NK-92 (cell line): ENCODE measurements around the gene PTRHD1.
"Not testable (repeated sequence)": the region's sequence is repeated elsewhere in the genome, so short reads cannot be mapped to it uniquely, and the experiment has no call there.

Experiments
- DNase-seq: peaks from one replicate; lab custom pipeline; 2025; ENCODE audit not compliant: unreplicated experiment; lab: John Stamatoyannopoulos, UW

PTRHD1 gene

DNA sequence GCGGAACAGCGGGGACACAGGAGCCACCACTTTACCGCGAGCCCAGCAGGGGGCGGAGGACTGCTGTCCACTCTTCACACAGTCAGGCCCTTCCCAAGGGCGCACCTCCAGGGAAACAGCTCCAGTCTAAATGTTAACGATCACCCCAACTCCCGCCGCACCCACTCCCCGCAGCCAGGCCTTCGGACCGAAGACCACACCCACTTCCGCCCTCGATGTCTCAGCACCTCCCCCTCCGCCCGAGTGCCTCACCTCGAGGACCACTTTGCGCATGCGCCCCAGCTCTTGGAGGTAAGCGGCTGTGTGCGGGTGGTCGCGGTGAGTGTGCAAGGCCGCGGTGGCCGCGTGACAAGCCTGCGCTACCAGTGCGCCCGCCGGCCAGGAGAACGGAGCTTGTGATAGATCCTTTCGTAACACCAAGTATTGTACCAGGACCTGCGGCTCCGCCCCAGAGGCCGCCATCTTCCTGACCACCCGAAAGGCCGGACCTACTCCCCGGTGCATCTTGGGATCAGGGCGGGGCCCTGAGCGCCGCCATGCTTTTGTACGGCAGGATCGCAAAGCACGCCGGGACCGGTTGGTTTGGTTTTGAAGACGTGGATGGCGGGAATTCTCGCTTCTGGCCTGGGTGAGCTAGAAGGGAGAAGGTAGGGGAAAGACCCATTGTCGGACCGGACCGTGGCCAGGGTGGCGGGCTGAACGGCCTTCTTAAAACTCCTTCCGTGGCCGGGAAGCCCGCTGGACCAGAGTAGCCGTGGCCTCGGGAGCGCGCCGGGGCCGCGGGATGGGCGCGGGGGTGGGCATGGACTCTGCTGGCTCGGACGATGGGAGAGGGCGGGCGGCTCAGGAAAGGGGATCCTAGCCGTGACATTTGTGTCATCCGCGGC, at the start of gene PTRHD1, which contains the start of gene CENPO:
TSS of gene PTRHD1 (minus strand) at position 518 of the 887 bp plus-strand sequence. CDS start at position 504, 14 bp downstream.
TSS of gene CENPO (plus strand) at position 552 of the 887 bp plus-strand sequence. CDS start 495 bp downstream, outside the sequence.
- peak; percentile 64 for DNase-seq

DNA sequence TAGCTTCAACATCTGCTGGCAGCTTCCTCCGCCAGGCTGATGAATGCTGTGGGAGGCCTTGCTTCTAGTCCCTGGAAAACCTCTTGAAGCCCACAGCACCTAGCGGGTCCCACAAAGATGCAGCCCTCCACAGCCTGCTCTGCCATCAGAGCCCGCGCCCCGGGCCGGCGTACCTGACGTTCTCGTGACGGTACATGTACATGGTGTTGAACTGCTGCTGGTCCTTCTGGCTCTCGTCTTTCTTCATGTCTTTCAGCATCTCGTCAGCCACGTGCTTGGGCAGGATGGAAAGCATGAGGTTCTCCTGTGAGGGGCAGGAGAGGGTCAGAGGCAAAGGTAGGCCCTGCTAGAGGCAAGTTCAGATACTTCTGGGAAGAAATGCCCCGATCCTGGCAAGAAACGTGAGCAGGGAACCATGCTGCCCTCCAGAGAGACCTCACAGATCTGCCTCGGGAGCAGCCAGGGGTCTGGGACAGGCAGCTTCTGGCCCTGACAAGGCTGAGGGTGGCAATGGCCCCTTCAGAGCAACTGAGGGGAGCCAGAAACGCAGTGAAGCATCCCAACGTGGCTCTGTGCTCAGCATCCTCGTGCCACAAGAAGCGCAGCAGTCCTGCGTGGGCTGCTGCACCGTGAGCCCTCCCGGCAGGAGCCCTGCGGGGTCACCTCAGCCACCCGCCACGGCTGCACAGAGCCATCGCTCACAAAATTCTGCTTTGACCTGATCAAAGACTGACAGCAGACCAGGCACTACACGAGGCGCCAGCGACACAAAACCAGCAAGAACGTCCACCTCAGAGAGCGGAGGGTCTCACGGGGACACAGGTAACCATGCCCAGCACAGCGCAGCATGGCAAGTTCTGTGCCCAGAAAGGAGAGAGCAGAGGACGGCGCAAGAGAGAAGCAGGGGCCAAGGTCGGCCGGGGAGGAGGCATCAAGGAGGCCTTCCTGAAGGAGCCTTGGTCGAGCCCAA, 49.2 kb upstream of the PTRHD1 start:
- DNase-seq = no peak

DNA sequence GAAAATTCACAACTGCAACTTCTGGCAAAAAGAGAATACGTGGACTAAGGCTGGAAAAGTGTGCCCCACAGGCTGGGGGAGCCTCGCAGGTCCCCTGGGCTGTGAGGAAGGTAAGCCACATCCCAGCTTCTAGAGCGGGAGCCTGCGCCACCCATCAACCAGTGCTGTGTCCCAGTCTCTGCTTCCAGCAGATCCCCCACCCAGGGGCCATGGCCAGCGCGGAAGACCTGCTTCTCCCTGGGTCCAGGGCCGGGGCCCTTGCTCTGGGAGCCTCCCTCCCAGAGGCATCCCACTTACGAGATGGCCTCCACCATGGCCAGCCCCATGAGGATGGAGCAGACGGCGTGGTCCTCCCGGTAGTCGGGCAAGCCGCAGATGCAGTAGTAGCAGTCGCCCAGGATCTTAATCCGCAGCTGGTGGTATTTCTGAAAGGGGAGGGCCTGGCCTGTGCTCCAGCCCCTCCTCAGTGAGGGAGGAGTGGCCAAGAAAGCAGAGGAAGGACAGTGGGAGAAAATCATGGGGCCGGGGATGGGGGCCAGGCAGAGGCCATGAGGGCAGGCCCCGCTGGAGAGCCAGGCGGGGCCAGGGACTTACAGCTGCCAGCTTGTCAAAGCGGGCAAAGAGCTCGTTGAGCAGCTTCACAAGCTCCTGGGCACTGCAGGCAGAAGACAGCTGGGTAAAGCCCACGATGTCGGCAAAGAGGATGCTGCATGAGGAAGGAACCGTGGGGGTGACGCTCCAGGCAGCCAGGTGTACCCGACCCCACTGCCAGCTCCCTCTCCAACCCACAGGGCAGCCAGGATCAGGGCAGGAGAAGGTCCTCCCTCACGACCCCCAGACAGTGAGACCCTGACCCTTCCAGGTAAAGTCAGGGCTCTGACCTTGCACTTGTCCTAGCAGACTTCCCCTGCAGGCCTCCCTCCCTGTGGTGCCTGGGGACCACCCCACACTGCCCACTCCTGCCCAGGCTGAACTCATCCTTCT, 48.1 kb upstream of the PTRHD1 start:
- no peak for DNase-seq

DNA sequence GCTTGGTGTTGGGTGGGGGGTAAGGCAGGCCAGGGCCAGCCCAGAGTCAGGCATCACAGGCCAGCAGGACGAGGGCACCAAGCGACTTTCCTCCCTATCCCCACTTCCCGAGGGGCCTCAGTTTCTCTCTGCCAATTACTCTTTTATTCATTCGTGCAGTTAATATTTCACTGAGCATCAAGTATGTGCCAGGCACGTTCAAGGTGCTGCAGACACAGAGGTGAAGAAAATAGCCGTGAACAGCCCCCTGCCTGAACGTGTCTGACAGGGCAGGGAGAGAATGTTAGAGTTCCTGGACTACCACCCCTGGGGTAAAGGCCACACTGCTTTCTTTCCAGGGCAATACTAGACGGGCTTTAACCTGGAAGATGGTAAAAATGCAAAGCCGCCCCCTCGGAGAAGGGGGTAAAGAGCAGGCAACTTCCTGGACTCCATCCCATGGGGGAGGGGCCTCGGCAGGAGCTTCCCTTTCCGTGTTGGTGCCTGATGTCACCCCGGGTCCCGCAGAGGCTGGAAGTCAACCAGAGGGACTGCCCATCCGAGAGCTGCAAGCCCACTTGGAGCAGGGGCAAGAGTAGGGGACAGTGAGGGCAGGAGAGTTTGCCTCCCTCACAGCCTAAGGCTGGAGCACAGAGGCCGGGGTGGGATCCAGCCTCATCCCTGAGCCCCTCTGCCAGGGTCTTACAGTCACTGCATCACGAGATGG, 47.1 kb upstream of the PTRHD1 start:
- DNase-seq = no peak

GRCh38 chr2:24839729-24840128, 46.5 kb upstream of the PTRHD1 start:
- no peak for DNase-seq

DNA sequence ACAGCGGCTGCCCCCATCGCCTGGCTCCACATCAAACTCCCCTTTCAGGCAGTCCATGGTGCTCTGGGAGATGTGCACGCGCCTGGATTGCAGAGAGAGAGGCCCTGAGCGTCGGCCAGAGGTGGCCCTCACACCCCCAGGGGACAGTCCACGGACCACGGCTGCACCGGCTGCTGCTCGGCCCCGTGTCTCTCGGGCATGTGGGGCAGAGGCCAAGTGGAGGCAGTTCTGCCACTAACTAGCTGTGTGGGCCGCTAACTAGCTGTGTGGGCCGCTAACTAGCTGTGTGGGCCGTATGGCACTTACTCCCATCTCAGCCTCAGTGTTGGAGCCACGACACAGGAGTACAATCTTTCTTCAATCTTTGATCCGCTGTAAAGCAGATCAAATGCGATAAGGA, 45.4 kb upstream of the PTRHD1 start:
- no peak for DNase-seq

GRCh38 chr2:24837996-24838513, 44.9 kb upstream of the PTRHD1 start:
- no peak for DNase-seq

GRCh38 chr2:24836706-24837105, 43.5 kb upstream of the PTRHD1 start:
- DNase-seq = no peak

GRCh38 chr2:24836206-24836605, 43.0 kb upstream of the PTRHD1 start:
- no peak for DNase-seq

DNA sequence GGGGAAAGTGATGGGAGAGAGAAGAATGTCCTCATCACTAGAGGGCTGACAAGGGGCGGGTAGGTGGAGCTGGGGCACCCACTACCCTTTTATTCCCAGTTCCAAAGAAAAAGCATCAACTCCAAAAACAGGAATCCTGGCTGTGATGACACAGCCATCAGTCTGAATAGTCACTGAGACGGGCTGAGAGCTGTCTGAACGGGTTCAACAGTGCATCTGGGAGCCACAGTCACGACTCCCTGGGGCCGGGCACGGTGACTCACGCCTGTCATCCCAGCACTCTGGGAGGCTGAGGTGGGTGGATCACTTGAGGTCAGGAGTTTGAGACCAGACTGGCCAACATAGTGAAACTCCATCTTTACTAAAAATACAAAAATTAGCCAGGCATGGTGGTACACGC, 42.2 kb upstream of the PTRHD1 start:
- DNase-seq = not testable (repeated sequence)

GRCh38 chr2:24834733-24835395, 41.7 kb upstream of the PTRHD1 start:
- DNase-seq = no peak

DNA sequence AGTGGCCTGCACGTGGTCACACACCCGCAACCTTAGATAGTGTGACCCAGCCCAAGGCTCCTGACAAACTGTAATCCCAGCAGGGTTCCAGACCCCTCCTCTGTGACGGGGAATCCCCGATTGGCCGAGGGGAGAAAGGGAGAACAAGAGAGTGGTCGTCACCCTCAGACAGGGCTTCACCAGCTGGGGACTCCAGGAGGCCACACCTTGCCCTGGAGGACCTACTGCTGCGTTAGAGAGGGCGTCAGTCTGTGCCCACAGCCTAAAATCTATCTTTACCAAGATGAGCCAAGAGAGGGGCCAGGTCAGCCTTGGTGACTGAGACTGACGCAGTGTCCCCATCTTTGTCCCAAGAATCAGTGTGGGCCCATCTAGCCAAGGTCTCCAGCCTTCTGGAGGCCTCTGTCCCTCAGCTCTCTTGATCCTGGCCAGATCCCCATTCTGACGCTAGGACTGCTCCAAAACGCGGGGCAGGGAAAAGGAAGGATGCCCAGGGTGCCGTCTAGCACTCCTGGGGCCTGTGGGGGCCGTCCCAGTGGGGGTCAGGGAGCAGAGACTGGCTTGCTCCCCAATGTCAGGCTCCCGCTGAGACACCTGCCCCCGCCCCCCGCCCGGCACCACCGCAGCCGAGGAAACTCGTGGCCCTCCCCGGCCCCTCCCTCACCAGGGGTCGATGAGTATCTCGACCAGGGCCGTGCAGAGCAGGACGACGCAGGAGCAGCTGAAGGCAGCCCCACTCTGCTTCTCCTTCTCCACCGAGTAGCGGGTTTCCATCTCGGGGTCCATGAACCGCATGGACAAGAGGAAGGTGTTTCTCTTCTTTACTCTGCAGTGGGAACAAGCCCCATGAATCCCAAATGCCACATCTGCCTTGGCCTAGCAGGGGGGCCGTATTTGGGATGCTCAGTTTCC, 40.9 kb upstream of the PTRHD1 start:
- DNase-seq = no peak

DNA sequence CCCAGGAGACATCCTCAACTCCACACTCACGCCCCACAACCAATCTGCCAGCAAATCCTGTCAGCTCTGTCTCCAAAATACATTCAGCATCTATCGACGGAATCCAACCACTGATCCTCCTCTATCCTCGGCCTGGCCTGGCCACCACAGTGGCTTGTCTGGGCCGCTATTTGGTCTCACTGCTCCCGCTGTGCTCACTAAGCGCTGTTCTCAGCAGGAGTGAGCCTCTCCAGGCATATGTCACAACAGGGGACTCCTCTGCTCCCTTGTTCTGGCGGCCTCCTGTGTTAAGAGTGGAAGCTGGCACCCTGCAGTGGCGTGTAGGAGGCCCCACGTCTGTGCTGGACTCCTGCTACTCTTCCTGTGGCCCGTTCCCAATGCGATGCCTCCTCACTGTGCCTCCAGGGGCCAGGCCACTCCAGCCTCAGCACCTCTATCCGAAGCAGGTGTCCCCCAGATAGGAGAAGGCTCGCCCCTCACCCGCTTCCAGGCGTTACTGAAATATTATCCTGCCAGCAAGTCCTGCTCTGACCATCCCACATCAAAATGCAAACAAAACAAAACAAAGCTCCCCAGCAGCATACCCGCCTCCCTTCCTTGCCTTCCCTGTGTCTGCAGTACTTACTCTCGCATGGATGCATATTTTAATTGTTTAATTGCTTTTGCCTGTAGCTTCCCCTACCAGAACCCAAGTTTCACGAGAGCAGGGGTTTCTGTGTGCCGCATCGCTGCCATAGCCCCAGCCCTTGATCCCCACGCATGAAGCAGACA, 39.9 kb upstream of the PTRHD1 start:
- DNase-seq = no peak

DNA sequence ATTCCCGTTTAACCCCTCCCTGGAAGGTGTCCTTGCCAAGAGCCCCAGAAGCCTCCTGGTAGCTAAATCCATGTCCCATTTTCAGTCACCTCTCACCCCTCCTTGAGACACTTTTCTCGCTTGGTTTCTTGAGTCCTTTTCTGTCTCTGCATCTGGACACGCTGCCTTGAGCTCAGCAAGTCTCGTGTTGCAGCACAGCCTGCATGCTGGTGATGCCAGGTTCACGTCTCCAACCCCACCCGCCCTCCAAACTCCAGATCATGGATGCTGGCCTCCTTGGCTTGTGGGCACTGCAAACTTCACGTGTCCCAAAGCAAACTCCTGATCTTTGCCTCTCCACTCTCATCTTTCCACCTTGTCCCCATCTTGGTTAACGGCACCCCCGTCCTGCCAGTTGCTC, 39.3 kb upstream of the PTRHD1 start:
- no peak for DNase-seq

- DNase-seq = no peak
Measured at GRCh38 chr2:24832073-24832461, 38.9 kb upstream of the PTRHD1 start.

DNA sequence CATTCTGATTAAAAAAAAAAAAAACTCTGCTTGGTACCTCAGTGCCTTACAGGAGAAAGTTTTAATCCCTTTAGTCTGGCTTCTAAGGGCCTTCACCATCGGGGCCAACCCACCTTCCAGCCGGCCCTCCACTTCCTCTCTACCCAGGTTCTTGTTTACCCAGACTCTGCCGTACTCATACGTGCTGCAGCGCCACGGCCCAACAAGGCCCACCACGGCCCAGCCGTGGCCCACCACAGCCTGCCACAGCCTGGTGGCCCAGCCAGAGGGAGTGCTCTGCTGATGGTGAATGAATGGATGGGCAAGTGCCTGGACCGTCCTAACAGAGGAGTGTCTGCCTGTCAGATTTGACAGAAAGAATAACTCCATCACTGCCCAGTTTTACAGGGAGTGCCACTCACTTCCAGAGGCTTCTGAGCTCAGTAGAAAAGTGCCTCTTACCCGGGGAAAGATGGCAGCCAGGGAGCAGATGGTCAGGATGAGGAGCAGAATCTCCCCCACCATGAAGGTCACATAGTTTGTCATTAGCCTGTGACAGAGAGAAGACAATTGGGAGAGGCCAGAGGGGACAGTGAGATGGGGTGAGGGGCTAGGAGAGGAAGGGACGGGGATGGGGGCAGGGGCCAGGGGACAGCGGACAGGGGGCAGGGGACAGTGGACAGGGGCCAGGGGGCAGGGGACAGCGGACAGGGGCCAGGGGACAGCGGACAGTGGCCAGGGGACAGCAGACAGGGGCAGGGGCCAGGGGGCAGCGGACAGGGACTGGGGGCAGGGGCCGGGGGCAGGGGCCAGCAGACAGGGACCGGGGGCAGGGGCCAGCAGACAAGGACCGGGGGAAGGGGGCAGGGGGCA, 38.3 kb upstream of the PTRHD1 start:
- no peak for DNase-seq
